OCI-LY7 (cell line): ENCODE results near the gene MARCKS.

Experiments
- EZH2phosphoT487 ChIP-seq: fragments of 200-600 bp; sonication (generic); IDR thresholded peaks from 2 replicates; pipeline ENCODE4 v1.6.1; 2018; ENCODE audit warnings: low read depth, borderline replicate concordance, mild to moderate bottlenecking, mixed run types, antibody characterized with exemption, low read length, moderate library complexity, mixed read lengths
- TF ChIP-seq, protein P1 (sequence below): fragments of 200-600 bp; sonication (generic); conservative IDR thresholded peaks from 2 replicates; pipeline ENCODE4 v1.5.1; 2014; ENCODE audit warnings: mild to moderate bottlenecking, antibody characterized with exemption, low read length, moderate library complexity, mixed read lengths

- TF ChIP-seq, protein P1, sequence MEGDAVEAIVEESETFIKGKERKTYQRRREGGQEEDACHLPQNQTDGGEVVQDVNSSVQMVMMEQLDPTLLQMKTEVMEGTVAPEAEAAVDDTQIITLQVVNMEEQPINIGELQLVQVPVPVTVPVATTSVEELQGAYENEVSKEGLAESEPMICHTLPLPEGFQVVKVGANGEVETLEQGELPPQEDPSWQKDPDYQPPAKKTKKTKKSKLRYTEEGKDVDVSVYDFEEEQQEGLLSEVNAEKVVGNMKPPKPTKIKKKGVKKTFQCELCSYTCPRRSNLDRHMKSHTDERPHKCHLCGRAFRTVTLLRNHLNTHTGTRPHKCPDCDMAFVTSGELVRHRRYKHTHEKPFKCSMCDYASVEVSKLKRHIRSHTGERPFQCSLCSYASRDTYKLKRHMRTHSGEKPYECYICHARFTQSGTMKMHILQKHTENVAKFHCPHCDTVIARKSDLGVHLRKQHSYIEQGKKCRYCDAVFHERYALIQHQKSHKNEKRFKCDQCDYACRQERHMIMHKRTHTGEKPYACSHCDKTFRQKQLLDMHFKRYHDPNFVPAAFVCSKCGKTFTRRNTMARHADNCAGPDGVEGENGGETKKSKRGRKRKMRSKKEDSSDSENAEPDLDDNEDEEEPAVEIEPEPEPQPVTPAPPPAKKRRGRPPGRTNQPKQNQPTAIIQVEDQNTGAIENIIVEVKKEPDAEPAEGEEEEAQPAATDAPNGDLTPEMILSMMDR, result no peak
- no peak for TF ChIP-seq EZH2phosphoT487
Observed at GRCh38 chr6:113903666-113904330, 46.7 kb downstream of the MARCKS start.
